Midbrain (tissue), 1 donor: ENCODE results near the gene PSPC1.
"Not testable (repeated sequence)": the region's sequence is repeated elsewhere in the genome, so short reads cannot be mapped to it uniquely, and the experiment has no call there.

ENCODE experiments used
- DNase-seq: peaks from one replicate; lab custom pipeline; 2025; lab: John Stamatoyannopoulos, UW

Gene PSPC1

DNA sequence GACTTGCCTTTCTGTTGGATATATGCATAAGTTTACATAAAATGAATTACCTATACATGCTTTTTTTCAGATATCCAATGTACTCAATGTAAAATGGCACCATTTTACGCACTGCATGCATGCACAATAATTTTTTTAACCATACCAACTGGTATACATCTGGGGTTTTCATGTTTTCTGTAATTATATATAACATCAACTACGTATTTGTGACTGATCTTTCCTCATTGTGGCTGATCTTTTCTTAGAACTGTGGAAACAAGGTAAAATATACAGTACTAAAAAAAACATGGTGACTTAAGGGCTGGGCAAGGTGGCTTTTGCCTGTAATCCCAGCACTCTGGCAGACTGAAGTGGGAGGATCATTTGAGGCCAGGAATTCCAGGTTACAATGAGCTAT, 18.5 kb downstream of the PSPC1 start:
- no peak for DNase-seq

GRCh38 chr13:19763618-19764017, 19.1 kb downstream of the PSPC1 start:
- no peak for DNase-seq

GRCh38 chr13:19759669-19760068, 23.1 kb downstream of the PSPC1 start:
- DNase-seq, result no peak

GRCh38 chr13:19742643-19743042, 40.1 kb downstream of the PSPC1 start:
- DNase-seq, result no peak

DNA sequence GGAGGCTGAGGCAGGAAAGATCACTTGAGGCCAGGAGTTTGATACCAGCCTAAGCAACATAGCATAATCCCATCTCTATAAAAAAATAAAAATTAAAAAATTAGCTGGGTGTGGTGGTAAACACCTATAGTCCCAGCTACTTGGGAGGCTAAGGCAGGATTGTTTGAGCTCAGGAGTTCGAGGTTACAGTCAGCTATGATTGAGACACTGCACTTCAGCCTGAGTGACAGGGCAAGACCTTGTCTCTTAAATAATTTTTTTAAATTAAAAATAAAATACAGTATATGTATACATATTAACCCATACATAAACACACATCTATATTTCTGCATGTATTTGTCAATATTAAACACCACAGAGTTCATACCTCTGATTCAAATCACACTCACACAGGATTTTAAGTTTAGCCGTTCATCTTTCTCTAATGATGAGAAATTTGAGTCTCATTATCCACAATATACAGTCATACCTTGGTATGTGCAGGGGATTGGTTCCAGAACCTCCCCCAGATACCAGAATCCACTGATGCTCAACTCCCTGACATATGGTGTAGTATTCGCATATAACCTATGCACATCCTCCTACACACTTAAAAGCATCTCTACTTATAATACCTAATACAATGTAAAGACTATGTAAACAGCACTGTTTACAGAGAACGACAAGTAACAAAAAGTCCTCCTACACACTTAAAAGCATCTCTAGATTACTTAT, 44.7 kb downstream of the PSPC1 start:
- no peak for DNase-seq

GRCh38 chr13:19726611-19727010, 56.1 kb downstream of the PSPC1 start:
- DNase-seq, result no peak

DNA sequence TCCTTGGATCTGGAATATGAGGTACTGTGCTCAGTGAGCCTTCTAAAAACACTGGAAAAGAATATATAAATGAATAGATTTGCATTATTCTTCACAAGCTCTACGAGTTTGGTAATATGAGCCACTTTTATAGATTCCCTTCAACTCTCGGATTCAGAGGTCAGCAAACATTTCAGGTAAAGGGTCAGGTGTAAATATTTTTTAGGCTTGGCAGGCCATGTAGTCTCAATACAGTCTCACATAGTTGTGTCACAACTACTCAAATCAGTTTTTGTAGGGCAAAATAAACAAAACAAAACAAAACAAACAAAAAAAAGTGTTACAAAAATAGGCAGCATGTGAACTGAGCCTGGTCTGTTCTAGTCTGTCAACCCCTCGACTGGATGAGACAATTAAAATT, 57.4 kb downstream of the PSPC1 start:
- DNase-seq, result no peak

DNA sequence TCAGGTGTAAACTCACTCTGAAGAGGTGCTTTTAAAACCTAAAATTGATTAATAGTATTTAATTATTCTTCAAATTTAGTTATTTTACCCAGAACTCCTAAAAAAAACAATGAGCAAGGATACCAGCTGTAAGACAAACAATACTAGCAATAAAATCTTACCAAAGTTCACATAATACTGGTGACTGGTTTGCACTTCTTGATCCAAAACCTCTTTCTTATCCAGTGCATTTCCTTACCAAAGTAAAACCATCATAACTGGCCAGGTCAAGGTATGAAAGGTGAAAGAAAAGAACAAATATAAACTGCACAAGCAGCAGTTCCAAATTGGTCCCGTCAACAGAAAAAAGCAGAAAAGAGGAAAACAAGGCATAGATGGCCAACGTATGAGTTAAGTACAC, 62.7 kb downstream of the PSPC1 start:
- no peak for DNase-seq

GRCh38 chr13:19713186-19713965, 69.4 kb downstream of the PSPC1 start:
- no peak for DNase-seq

- not testable (repeated sequence) for DNase-seq
Observed at GRCh38 chr13:19709782-19710181, 73.0 kb downstream of the PSPC1 start.

GRCh38 chr13:19709039-19709438, 73.7 kb downstream of the PSPC1 start:
- not testable (repeated sequence) for DNase-seq

DNA sequence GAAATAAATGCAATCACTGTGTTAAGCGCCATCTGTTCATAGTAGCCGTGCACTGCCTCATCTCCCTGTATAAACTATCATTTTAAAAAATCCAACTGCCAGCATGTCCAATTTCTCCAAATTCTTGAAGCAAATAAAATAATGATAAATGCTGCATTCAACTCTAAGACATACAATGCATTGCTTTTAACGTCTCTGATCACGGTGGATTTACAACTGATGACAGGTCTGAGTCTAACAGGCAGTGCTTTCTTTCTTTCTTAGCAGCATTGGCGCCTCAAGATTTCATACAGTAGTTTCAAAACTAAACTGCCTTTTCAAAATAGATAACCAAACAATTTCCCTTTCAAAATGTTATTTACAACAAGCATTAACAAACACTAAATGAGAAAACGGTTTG, 78.5 kb downstream of the PSPC1 start:
- DNase-seq, result not testable (repeated sequence)

GRCh38 chr13:19701619-19702018, 81.1 kb downstream of the PSPC1 start:
- not testable (repeated sequence) for DNase-seq

GRCh38 chr13:19700963-19701362, 81.8 kb downstream of the PSPC1 start:
- not testable (repeated sequence) for DNase-seq

GRCh38 chr13:19695829-19696228, 86.9 kb downstream of the PSPC1 start:
- DNase-seq, result no peak

- no peak for DNase-seq
Observed at GRCh38 chr13:19695428-19695827, 87.3 kb downstream of the PSPC1 start.

DNA sequence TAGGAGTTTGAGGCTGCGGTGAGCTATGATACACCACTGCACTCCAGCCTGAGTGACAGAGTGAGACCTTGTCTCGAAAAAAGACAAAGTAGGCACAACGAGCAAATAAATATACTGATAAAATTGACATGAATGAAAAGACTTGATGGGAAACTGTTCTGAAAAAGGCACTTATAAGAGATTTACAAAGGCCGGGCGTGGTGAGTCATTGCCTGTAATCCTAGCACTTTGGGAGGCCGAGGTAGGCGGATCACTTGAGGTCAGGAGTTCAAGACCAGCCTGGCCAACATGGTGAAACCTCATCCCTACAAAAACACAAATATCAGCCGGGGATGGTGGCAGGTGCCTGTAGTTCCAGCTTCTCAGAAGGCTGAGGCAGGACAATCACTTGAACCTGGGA, 91.3 kb downstream of the PSPC1 start:
- not testable (repeated sequence) for DNase-seq

GRCh38 chr13:19685437-19685836, 97.3 kb downstream of the PSPC1 start:
- no peak for DNase-seq

DNA sequence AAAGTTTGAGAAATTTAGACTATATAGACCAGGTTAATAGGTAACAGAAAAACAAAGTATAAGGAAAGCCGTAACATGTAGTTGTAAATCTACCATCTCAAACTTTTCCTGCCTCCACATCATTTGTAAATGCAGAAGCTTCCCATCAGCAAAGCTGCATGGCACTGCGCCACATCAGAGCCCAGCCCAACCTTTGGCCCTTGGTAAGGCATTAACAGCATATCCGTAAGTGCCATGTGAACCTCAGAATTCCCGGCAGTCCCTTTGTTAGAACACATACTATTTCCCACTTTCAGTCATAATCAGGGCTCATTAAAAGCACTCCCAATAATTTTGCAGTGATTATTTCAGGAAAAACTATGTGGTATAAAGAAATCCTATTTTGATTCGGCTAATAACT, 97.7 kb downstream of the PSPC1 start:
- no peak for DNase-seq

DNA sequence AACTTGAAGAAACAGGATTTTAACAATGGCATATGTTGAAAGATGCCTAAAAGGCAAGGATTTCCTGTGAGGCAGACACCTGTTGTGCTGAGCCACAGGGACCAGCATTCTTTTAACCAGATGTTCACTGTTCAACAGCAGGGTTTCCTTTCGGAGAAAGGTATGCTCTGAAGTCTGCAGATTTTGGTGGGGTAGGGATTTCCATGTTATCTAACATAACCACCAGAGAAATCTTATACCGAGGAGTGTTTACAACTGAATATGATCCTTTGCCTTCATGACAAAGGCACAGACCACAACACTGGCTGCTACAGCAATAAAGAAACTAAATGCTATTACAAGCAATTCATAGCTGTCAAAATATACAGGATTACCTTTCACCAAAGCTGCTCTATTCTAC, 101.2 kb downstream of the PSPC1 start:
- no peak for DNase-seq

DNA sequence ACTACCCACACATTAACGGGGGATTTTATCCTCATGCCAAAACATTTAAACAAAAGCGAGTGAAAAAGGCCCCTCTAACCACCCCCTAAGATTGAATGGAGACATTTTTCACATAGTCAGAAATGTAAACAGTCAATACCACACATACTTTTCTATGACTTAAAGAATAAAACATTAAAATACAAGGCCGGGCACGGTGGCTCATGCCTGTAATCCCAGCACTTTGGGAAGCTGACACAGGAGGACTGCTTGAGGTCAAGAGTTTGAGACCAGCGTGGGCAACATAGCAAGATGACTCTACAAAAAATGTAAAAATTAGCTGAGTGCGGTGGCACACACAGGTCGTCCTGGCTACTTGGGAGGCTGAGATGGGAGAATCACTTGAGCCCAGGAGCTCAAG, 102.0 kb downstream of the PSPC1 start:
- DNase-seq, result no peak

GRCh38 chr13:19676168-19676567, 106.6 kb downstream of the PSPC1 start:
- DNase-seq, result no peak

DNA sequence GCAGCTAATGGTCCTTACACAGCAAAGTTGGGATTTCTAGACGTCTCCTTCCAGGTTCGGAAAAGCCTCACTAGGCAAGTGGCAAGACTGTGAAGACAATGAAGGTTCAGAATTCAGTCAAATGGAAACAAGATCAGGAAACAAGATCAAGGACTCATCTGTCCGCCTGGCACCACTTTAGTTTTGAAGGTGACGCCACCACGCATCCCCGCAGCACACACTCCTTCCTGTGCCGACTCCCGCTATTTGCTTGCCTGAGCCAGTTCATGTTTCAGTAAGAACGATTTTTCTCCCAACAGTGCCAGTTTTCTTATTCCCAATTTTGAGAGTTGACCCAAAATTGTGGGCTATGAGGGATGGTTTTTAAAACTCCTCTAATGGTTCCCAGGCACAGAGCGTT, 107.8 kb downstream of the PSPC1 start:
- no peak for DNase-seq
